Stimulated activated CD4-positive, alpha-beta T cell treated with anti-CD3 and anti-CD28 coated beads, Interleukin-15, amount 100 ng/mL, for 24 hours (primary cell): Measurements from ENCODE around the gene RPTOR.
"Not testable (repeated sequence)": the region's sequence is repeated elsewhere in the genome, so short reads cannot be mapped to it uniquely, and the experiment has no call there.

Experiments
- DNase-seq: peaks from one replicate; pipeline ENCODE4 v3.0.0-alpha.2; 2020

Gene RPTOR

GRCh38 chr17:80558046-80558445, 13.4 kb downstream of the RPTOR start:
- DNase-seq, result peak; percentile 37

GRCh38 chr17:80559825-80560251, 15.2 kb downstream of the RPTOR start:
- DNase-seq, result no peak

GRCh38 chr17:80561541-80562114, 17.0 kb downstream of the RPTOR start:
- DNase-seq, result no peak

GRCh38 chr17:80564545-80564944, 19.9 kb downstream of the RPTOR start:
- DNase-seq, result no peak

- no peak for DNase-seq
These were observed 20.9 kb downstream of the RPTOR start for GRCh38 chr17:80565343-80566053.

- no peak for DNase-seq
These were observed 21.4 kb downstream of the RPTOR start for GRCh38 chr17:80566054-80566400.

- DNase-seq, result no peak
These were observed 23.6 kb downstream of the RPTOR start for GRCh38 chr17:80568246-80568645.

GRCh38 chr17:80569924-80570323, 25.3 kb downstream of the RPTOR start:
- DNase-seq, result no peak

- DNase-seq, result no peak
These were observed 29.1 kb downstream of the RPTOR start for GRCh38 chr17:80573701-80574100.

GRCh38 chr17:80574496-80574895, 29.9 kb downstream of the RPTOR start:
- no peak for DNase-seq

GRCh38 chr17:80575057-80575875, 30.6 kb downstream of the RPTOR start:
- DNase-seq, result peak; percentile 97

- DNase-seq, result no peak
These were observed 33.4 kb downstream of the RPTOR start for GRCh38 chr17:80577876-80578570.

- not testable (repeated sequence) for DNase-seq
These were observed 34.2 kb downstream of the RPTOR start for GRCh38 chr17:80578668-80579388.

GRCh38 chr17:80582165-80582564, 37.5 kb downstream of the RPTOR start:
- no peak for DNase-seq

GRCh38 chr17:80584176-80584905, 39.7 kb downstream of the RPTOR start:
- DNase-seq, result no peak

- DNase-seq, result no peak
These were observed 41.5 kb downstream of the RPTOR start for GRCh38 chr17:80585890-80586845.

GRCh38 chr17:80586846-80587228, 42.2 kb downstream of the RPTOR start:
- DNase-seq, result no peak

GRCh38 chr17:80588702-80589383, 44.2 kb downstream of the RPTOR start:
- no peak for DNase-seq

GRCh38 chr17:80591788-80592187, 47.1 kb downstream of the RPTOR start:
- no peak for DNase-seq

GRCh38 chr17:80592243-80592642, 47.6 kb downstream of the RPTOR start:
- no peak for DNase-seq
